Testis (tissue), 2 donors: ENCODE results near the gene GSC.

Source experiments
- CTCF ChIP-seq, 3 experiments: fragments of 450-650 bp in 2 of 3; fragments of 200-600 bp in 1 of 3; sonication (generic) in 1 of 3; IDR thresholded peaks; one replicate each; pipeline ENCODE4 v1.5.1; 2016 to 2019; ENCODE audit warnings: antibody characterized with exemption in 3 of 3, mild to moderate bottlenecking in 2 of 3, moderate library complexity in 1 of 3
- POLR2A ChIP-seq: fragments of 450-650 bp; IDR thresholded peaks from one replicate; pipeline ENCODE4 v1.6.1; 2017; ENCODE audit warnings: antibody characterized with exemption, mild to moderate bottlenecking, moderate library complexity

DNA sequence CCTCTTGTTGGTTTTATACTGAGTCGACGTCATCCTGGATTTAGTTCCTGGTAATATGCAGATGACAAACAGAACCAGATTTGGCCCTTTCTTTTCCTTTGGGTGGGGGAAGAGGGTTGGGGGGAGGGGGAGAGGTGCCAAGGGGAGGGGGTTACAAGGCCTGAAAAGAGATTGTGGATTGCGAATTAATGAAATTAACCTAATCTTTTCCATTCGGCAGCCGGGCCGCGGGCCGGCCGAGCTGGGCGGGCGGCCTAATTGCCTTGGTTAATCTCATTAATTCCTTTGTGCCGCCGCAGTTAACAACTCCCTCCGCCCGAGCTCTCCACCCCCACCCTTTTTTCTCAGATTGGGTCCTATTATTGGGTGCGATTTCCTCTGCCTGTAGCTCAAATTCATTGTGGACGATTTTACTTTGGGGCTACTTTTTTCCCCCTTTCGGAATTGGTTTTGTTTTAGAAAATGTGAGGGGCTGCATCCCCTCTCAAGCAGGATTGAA, 387 bp upstream of the GSC start:
- TF ChIP-seq CTCF (IDR thresholded peaks at IDR 0.05): no peak
- no peak for TF ChIP-seq POLR2A
